Caki2 (cell line): ENCODE results near the gene EPHA4. TPM values are rescaled to one million over a fixed set of nuclear protein-coding genes. Genes with fewer than 3 reads are reported as not detected.
A peak's percentile ranks its signal among the peaks of the same experiment; 100 is the strongest.
"Not testable (repeated sequence)": the region's sequence is repeated elsewhere in the genome, so short reads cannot be mapped to it uniquely, and the experiment has no call there.

Source experiments
- DNase-seq: peaks from one replicate; pipeline ENCODE4 v3.0.0-alpha.2; 2015; ENCODE audit warnings: low read depth
- in situ Hi-C: cut with HindIII; loops from 2 replicates; pipeline ENCODE4 v1.10.0; 2016; ENCODE audit warnings: low sequenced_read_pairs, low pct_unique_long_range_greater_than_20kb, mixed read lengths
- total RNA-seq: library from RNA; depleted of rRNA; stranded (reverse); fragments of >200 nt; shearing (Covaris generic); gene quantifications from 2 replicates; pipeline ENCODE4 v1.2.3, GENCODE V29; 2014; ENCODE audit warnings: low replicate concordance

Gene EPHA4
- total RNA-seq, 1 experiment from 2014 or later, result 7.5 TPM

- no peak for DNase-seq
Measured at GRCh38 chr2:221518201-221518934, 53.7 kb downstream of the EPHA4 start.

GRCh38 chr2:221517696-221518151 is 54.4 kb downstream of the EPHA4 start:
- DNase-seq, result peak; percentile 58
- in situ Hi-C loops, result no loop called here

More at GRCh38 chr2:221518201-221518934, 53.7 kb downstream of the EPHA4 start:
- in situ Hi-C loops, result no loop called here

GRCh38 chr2:221517146-221517695 is 54.9 kb downstream of the EPHA4 start:
- DNase-seq, result no peak
- in situ Hi-C loops, result no loop called here

- DNase-seq, result no peak
- in situ Hi-C loops, result no loop called here
Measured at GRCh38 chr2:221515864-221516263, 56.2 kb downstream of the EPHA4 start.

GRCh38 chr2:221514305-221515040 is 57.6 kb downstream of the EPHA4 start:
- in situ Hi-C loops, result no loop called here
- DNase-seq, result no peak

GRCh38 chr2:221513232-221513631 is 58.9 kb downstream of the EPHA4 start:
- in situ Hi-C loops, result no loop called here
- DNase-seq, result no peak

GRCh38 chr2:221511325-221511724 is 60.8 kb downstream of the EPHA4 start:
- in situ Hi-C loops, DNase-seq: not testable (repeated sequence)

- in situ Hi-C loops, result no loop called here
- DNase-seq, result no peak
Measured at GRCh38 chr2:221506469-221506868, 65.6 kb downstream of the EPHA4 start.

- in situ Hi-C loops, result no loop called here
Measured at GRCh38 chr2:221505605-221506004, 66.5 kb downstream of the EPHA4 start.

GRCh38 chr2:221504905-221505304 is 67.2 kb downstream of the EPHA4 start:
- in situ Hi-C loops, result no loop called here

More at GRCh38 chr2:221505605-221506004, 66.5 kb downstream of the EPHA4 start:
- no peak for DNase-seq

GRCh38 chr2:221503965-221504364 is 68.1 kb downstream of the EPHA4 start:
- in situ Hi-C loops, result no loop called here
- DNase-seq, result no peak

More at GRCh38 chr2:221504905-221505304, 67.2 kb downstream of the EPHA4 start:
- DNase-seq, result no peak

GRCh38 chr2:221502270-221503010 is 69.7 kb downstream of the EPHA4 start:
- in situ Hi-C loops, result no loop called here
- peak; percentile 82 for DNase-seq

GRCh38 chr2:221501883-221502269 is 70.2 kb downstream of the EPHA4 start:
- no peak for DNase-seq
- in situ Hi-C loops, result no loop called here

GRCh38 chr2:221501210-221501882 is 70.8 kb downstream of the EPHA4 start:
- in situ Hi-C loops, result no loop called here

GRCh38 chr2:221500501-221501209 is 71.4 kb downstream of the EPHA4 start:
- peak; percentile 58 for DNase-seq
- in situ Hi-C loops, result no loop called here

More at GRCh38 chr2:221501210-221501882, 70.8 kb downstream of the EPHA4 start:
- peak; percentile 79 for DNase-seq

GRCh38 chr2:221495731-221496130 is 76.4 kb downstream of the EPHA4 start:
- no peak for DNase-seq
- in situ Hi-C loops, result no loop called here

- no peak for DNase-seq
- in situ Hi-C loops, result no loop called here
Measured at GRCh38 chr2:221494556-221494955, 77.5 kb downstream of the EPHA4 start.
